Heart left ventricle (tissue), 16 donors: ENCODE measurements around the gene PEX1. TPM values are rescaled to one million over a fixed set of nuclear protein-coding genes. Genes with fewer than 3 reads are reported as not detected.

Experiments used
- ATAC-seq, 4 donors: fragments of 200-7000 bp; cut with Tn5 transposase; one replicate each; pipeline ENCODE4 v1.9.1; 2020 to 2022; ENCODE audit warnings: moderate library complexity in 4 of 4, mild to moderate bottlenecking in 3 of 4, moderate number of reproducible peaks in 1 of 4
- DNase-seq, 5 donors: peaks; one replicate each; pipeline ENCODE4 v3.0.0-alpha.2; 2020
- H3K27ac ChIP-seq, 12 donors: fragments of 200-600 bp; sonication (generic) in 4 of 12; one replicate each; pipeline versions ENCODE4 v1.5.0 to v1.8.0; 2016 to 2022; ENCODE audit warnings: mild to moderate bottlenecking in 2 of 12
- H3K27me3 ChIP-seq, 9 donors: fragments of 200-600 bp; sonication (generic) in 2 of 9; one replicate each; pipeline versions ENCODE4 v1.5.1 to v1.8.0; 2016 to 2022; ENCODE audit warnings: mild to moderate bottlenecking in 3 of 9
- H3K36me3 ChIP-seq, 9 donors: fragments of 200-600 bp; sonication (generic) in 2 of 9; one replicate each; pipeline versions ENCODE4 v1.5.0 to v1.8.0; 2018 to 2022; ENCODE audit warnings: mild to moderate bottlenecking in 2 of 9
- H3K4me1 ChIP-seq, 12 donors: fragments of 200-600 bp; sonication (generic) in 4 of 12; one replicate each; pipeline versions ENCODE4 v1.5.0 to v1.8.0; 2016 to 2022; ENCODE audit warnings: mild to moderate bottlenecking in 3 of 12
- H3K4me3 ChIP-seq, 12 donors: fragments of 200-600 bp; sonication (generic) in 4 of 12; one replicate each; pipeline versions ENCODE4 v1.5.0 to v1.8.0; 2017 to 2022; ENCODE audit warnings: mild to moderate bottlenecking in 9 of 12, moderate library complexity in 4 of 12
- H3K9me3 ChIP-seq, 12 donors: fragments of 200-600 bp; sonication (generic) in 4 of 12; one replicate each; pipeline versions ENCODE4 v1.5.0 to v1.8.0; 2016 to 2022; ENCODE audit warnings: mild to moderate bottlenecking in 1 of 12
- CTCF ChIP-seq, 12 donors: fragments of 200-600 bp; sonication (generic) in 4 of 12; IDR thresholded peaks; one replicate each; pipeline versions ENCODE4 v1.5.0 to v1.8.0; 2018 to 2022; ENCODE audit warnings: antibody characterized with exemption in 12 of 12, mild to moderate bottlenecking in 5 of 12
- POLR2A ChIP-seq, 2 donors: fragments of 450-650 bp; IDR thresholded peaks; one replicate each; pipeline ENCODE4 v1.6.1; 2017; ENCODE audit warnings: antibody characterized with exemption in 2 of 2, mild to moderate bottlenecking in 2 of 2, moderate library complexity in 2 of 2
- WGBS, 4 donors: extraction: QIAGEN DNeasy Blood & Tissue Kit in 2 of 4; methylation state at CpG; one replicate each; pipeline versions ENCODE4 v1.1.5 to v1.1.7; 2013 to 2018; 5-methylcytosine and 5-hydroxymethylcytosine counted together
- intact Hi-C, 10 donors: fragments of 100-400 bp; cut with DNase I; formaldehyde crosslinking; loops; one replicate each; pipeline versions ENCODE4 v1.11.1 to v1.14.2; 2022
- polyA plus RNA-seq, 2 donors: library from polyadenylated mRNA; stranded (reverse); fragments of 200-250 nt; gene quantifications; one replicate each; pipeline ENCODE4 v1.2.3, GENCODE V29; 2013
- total RNA-seq, 9 donors: library from RNA; depleted of rRNA in 2 of 9; stranded (reverse); fragments of >200 nt in 2 of 9; fragmentation: NEBNext Ultra II Directional in 3 of 9; extraction: Animal tissue kit (Norgen Biotek cat#: 25700) in 3 of 9; gene quantifications; one replicate each; pipeline versions ENCODE4 v1.1.0 to v1.2.4, GENCODE V29; 2016 to 2023
- donor health status: ischemic (EF 13 %, LVEDD 7.1; RV severe dilation, severe dysfunction).
- donor health status: healthy with polysubstance abuse.
- donor health status: DM: no; HTN: yes; CAD: no.
- donor health status: DM: no; HTN: no; CAD: no.
- donor health status: ischemic (EF 25% LVEDD 6.9; RV normal size, moderate dysfunction).
- donor health status: ischemic (EF 25% LVEDD 5.7; RV mildly dilated, moderate dysfunction).
- donor health status: healthy.
- donor health status: DM: yes; HTN: yes; CAD: no.
- donor health status: ischemic (EF 35%, LVEDD 5.7; RV mildly dilated, moderate dysfunction).
- donor health status: nonischemic (EF 11% LVEDD 7.7; RV severe dilation, severe dysfunction).
- donor health status: DM: yes; HTN: yes; CAD: no.
- donor health status: PGD.
- donor health status: ischemic (EF 29% LVEDD 5.4; RV normal size, mild dysfunction).
- donor health status: nonischemic (EF 23%, LVEDD 6.1; RV moderate dilation, normal function).

PEX1 gene
- total and polyA plus RNA-seq, 11 donors = 4.8 to 19.9 (median 15.0) TPM

GRCh38 chr7:92534572-92534971, 6.3 kb upstream of the PEX1 start:
- H3K36me3 ChIP-seq = peaks cover 0 to 97% (median 93%) of the 10 kb centered on the region in 9 donors
- 92 to 93% (median 93%) methylated on average over 9 of the region's 9 CpGs for WGBS, 4 donors

GRCh38 chr7:92528958-92529264, 591 bp upstream of the PEX1 start:
- no peaks in the 10 kb centered on the region for H3K9me3 ChIP-seq
- H3K27me3 ChIP-seq = no peaks in the 10 kb centered on the region
- H3K36me3 ChIP-seq = peaks cover 0 to 43% (median 37%) of the 10 kb centered on the region in 9 donors
- H3K4me3 ChIP-seq = peak overlapping the region; percentile 56 to 92 (median 84)
- intact Hi-C loops = loop anchor here in 4 of 10 donors (2.0 to 10.0 kb wide), 4 partner anchors 58 to 526 kb away; partner anchors contain the start of gene FAM133B (in 1 of the 4)
- 0 to 1% (median 0%) methylated on average over 12 to 13 of the region's 13 CpGs for WGBS, 4 donors
- DNase-seq (no peak), ATAC-seq (peak; percentile 0 to 8 (median 2))
- TF ChIP-seq CTCF (IDR thresholded peaks at IDR 0.05) (no peak), POLR2A (IDR thresholded peaks at IDR 0.05) (no peak)
- peak overlapping the region; percentile 45 to 92 (median 84) for H3K27ac ChIP-seq
- H3K4me1 ChIP-seq = peaks cover 0 to 41% (median 19%) of the 10 kb centered on the region in 12 donors

More at GRCh38 chr7:92534572-92534971, 6.3 kb upstream of the PEX1 start:
- no peak for ATAC-seq
- H3K4me3 ChIP-seq = no peak overlapping the region
- H3K4me1 ChIP-seq = peaks cover 0 to 21% (median 2%) of the 10 kb centered on the region in 12 donors
- TF ChIP-seq CTCF (IDR thresholded peaks at IDR 0.05) = no peak
- TF ChIP-seq POLR2A (IDR thresholded peaks at IDR 0.05) = no peak
- H3K27me3 ChIP-seq = no peaks in the 10 kb centered on the region
- no peaks in the 10 kb centered on the region for H3K9me3 ChIP-seq
- H3K27ac ChIP-seq = no peak overlapping the region
- intact Hi-C loops = loop anchor here in 1 of 10 donors (5.0 kb wide), 1 partner anchor 53 kb away; no protein-coding TSS in a partner anchor
- DNase-seq = no peak

GRCh38 chr7:92527300-92528187, 776 bp downstream of the PEX1 start:
- WGBS, 4 donors = 1% methylated on average over 29 to 31 of the region's 31 CpGs
- peaks cover 0 to 41% (median 19%) of the 10 kb centered on the region in 12 donors for H3K4me1 ChIP-seq
- peak overlapping the region; percentile 31 to 92 (median 79) for H3K27ac ChIP-seq
- DNase-seq (peak in 3 of 5 donors; percentile 36 to 57 (median 55)), ATAC-seq (peak in 3 of 4 donors; percentile 26 to 57 (median 31))
- intact Hi-C loops = loop anchor here in 4 of 10 donors (2.0 to 10.0 kb wide), 4 partner anchors 60 to 527 kb away; partner anchors contain the start of gene FAM133B (in 1 of the 4)
- H3K36me3 ChIP-seq = peaks cover 0 to 29% (median 24%) of the 10 kb centered on the region in 9 donors
- H3K27me3 ChIP-seq = no peaks in the 10 kb centered on the region
- peak overlapping the region; percentile 65 to 92 (median 84) for H3K4me3 ChIP-seq
- no peaks in the 10 kb centered on the region for H3K9me3 ChIP-seq
- TF ChIP-seq POLR2A (IDR thresholded peaks at IDR 0.05) (no peak), CTCF (IDR thresholded peaks at IDR 0.05) (peak in 1 of 12 donors; percentile 16)

GRCh38 chr7:92523110-92523509, 5.2 kb downstream of the PEX1 start:
- Histone ChIP-seq H3K9me3 (no peaks in the 10 kb centered on the region), H3K36me3 (peaks cover 0 to 39% (median 18%) of the 10 kb centered on the region in 9 donors), H3K4me1 (peaks cover 0 to 26% (median 12%) of the 10 kb centered on the region in 12 donors), H3K27me3 (no peaks in the 10 kb centered on the region), H3K4me3 (no peak overlapping the region), H3K27ac (no peak overlapping the region)
- intact Hi-C loops = loop anchor here in 2 of 10 donors (10.0 kb wide), 1 partner anchor 532 kb away; no protein-coding TSS in a partner anchor
- WGBS, 4 donors = 91 to 96% (median 93%) methylated on average over 2 of the region's 2 CpGs
- ATAC-seq = no peak
- TF ChIP-seq POLR2A (IDR thresholded peaks at IDR 0.05) (no peak), CTCF (IDR thresholded peaks at IDR 0.05) (no peak)
- DNase-seq = no peak
